ENCODE results near the gene NUP188.
A peak's percentile ranks its signal among the peaks of the same experiment; 100 is the strongest.
"Not testable (repeated sequence)": the region's sequence is repeated elsewhere in the genome, so short reads cannot be mapped to it uniquely, and the experiment has no call there.

Gene NUP188

GRCh38 chr9:129030191-129030590 lies 82.7 kb downstream of the NUP188 start:
- no peak for DNase-seq

GRCh38 chr9:129031514-129031913 lies 84.0 kb downstream of the NUP188 start:
- no peak for DNase-seq

DNA sequence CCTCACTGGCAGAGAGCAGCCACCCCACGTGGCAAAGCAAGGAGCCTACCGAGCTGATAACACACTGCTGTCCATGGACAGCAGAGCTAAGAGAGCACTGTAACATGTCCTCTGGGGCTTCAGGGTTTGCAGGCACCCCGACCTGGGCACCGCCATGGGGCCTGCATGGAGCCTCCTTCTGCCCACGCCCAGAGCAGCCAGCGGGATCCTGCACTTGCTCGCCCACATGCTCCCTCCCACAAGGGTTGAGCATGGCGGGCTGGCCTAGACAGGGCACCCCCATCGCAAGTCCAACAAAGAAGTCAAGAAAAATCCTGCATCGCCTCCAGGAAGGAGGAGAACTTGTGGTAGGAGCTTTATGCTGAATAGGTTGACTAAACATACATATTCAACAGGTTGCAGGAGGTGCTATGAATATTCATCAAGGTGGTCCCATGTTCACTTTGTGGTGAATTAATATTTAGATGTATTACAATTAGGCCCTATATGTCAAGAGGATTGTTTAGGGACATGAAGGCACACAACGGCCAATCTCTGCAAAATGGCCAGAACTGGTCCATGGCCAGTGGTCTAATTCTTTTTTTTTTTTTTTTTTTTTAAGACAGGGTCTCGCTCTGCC lies 85.2 kb downstream of the NUP188 start:
- DNase-seq: no peak

GRCh38 chr9:129033216-129033615 lies 85.7 kb downstream of the NUP188 start:
- DNase-seq: no peak

DNA sequence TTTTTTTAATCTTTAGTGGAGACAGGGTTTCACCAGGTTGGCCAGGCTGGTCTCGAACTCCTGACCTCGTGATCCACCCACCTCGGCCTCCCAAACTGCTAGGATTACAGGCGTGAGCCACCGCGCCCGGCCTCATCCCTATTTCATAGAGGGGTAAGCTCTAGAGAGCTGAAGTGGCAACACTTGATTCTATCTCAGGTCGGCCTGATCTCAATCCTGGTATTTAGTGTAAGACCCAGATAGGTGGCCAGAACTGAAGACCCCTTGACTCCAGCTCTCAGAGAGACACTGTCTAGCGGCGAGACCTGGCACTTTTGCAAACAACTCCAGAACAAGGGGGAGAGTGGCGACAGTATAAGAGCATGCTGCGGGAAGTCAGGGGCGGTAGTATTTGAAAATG lies 88.3 kb downstream of the NUP188 start:
- not testable (repeated sequence) for DNase-seq

- DNase-seq: peak; percentile 98
These were observed 88.9 kb downstream of the NUP188 start, which contains the start of gene MIGA2 for GRCh38 chr9:129036241-129036922. MIGA2 (plus strand) TSS chr9:129036626; CDS start chr9:129040595, 3,969 bp downstream.

GRCh38 chr9:129036923-129037766 lies 89.6 kb downstream of the NUP188 start:
- no peak for DNase-seq

DNA sequence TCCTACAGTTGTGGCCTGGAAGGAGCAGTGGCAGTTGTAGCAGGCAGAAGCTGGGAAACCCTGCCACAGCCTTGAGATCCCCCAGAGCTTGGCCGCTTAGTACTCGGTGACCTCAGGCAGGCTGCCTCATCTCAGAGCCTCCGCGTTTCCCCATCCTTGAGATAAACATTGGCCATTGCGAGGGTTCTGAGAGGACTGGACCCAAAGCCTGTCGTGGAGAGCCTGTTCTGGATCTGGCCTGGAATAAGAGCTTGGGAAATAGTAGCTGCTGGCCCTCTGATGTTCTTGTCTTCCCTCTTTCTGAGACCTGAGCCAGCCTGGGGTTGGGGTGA lies 90.2 kb downstream of the NUP188 start:
- DNase-seq: no peak

- DNase-seq: no peak
These were observed 90.8 kb downstream of the NUP188 start for GRCh38 chr9:129038109-129038852.

- no peak for DNase-seq
These were observed 92.7 kb downstream of the NUP188 start for GRCh38 chr9:129040113-129040643.

- DNase-seq: no peak
These were observed 94.5 kb downstream of the NUP188 start for GRCh38 chr9:129042016-129042415.

DNA sequence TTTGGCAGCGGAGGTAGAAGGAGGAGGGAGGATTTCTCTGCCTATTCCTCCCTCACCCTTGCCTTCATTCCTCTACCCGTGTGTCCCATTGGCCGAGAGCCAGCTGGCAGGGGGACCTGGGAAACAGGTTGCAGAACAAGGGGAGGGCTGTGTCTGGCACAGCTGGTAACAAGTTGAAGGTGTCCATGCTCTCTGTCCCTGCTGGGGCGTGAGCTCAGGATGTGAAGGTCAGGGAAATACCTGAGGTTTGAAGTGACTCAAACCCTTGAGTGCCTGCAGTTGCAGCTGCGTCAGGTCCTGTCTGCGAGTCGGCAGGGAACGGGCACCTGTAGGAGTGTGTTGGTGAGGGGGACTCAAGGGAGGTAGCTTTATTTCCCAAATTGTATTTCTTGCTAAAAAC lies 105.1 kb downstream of the NUP188 start:
- DNase-seq: no peak

DNA sequence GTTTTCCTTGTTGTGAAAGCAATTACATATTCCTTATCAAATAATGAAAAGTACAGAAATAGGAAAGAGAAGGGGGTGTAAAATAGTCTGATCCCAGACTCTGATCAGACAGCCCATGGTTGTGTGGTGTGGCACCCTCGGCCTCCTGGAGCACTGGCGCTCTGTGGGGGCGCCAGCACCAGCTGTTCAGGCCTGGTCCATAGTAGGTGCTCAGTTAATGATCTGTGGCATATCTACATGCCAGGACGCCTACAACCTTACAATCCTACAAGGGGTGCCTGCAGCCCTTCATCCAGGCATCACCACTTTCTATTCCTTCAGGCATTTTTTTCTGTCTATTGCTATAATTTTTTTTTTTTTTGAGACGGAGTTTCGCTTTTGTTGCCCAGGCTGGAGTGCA lies 105.5 kb downstream of the NUP188 start:
- DNase-seq: no peak

GRCh38 chr9:129054163-129054851 lies 106.8 kb downstream of the NUP188 start:
- no peak for DNase-seq
